Brain microvascular endothelial cell (primary cell): ENCODE measurements around the gene IL17RB.

Experiments used
- DNase-seq: peaks from one replicate; pipeline ENCODE4 v3.0.0-alpha.2; 2020
- H3K27ac ChIP-seq: fragments of 250-450 bp; sonication (Bioruptor Pico); 2 replicates; pipeline ENCODE4 v1.5.1; 2020; ENCODE audit warnings: mild to moderate bottlenecking, moderate library complexity
- H3K27me3 ChIP-seq: fragments of 250-450 bp; sonication (Bioruptor Pico); replicated peaks from 2 replicates; pipeline ENCODE4 v1.5.1; 2020; ENCODE audit warnings: mild to moderate bottlenecking
- H3K36me3 ChIP-seq: fragments of 250-450 bp; sonication (Bioruptor Pico); replicated peaks from 2 replicates; pipeline ENCODE4 v1.5.1; 2020; ENCODE audit warnings: mild to moderate bottlenecking
- H3K4me3 ChIP-seq: 2 replicates; pipeline ENCODE4 v1.5.1; 2011; ENCODE audit warnings: low read depth, mild to moderate bottlenecking, control low read depth, low read length, moderate library complexity
- CTCF ChIP-seq: IDR thresholded peaks from 2 replicates; pipeline ENCODE4 v1.5.1; 2011; ENCODE audit warnings: low read depth, mild to moderate bottlenecking, moderate library complexity, low read length, control low read depth, inconsistent platforms; ENCODE audit errors: missing control alignments
- in situ Hi-C: cut with HindIII; loops from 2 replicates; pipeline ENCODE4 v1.10.0; 2017; ENCODE audit warnings: low sequenced_read_pairs, low pct_ligation_motif_present

The IL17RB gene

GRCh38 chr3:53858096-53858741 is 11.9 kb downstream of the IL17RB start:
- no peak for DNase-seq

GRCh38 chr3:53859178-53859577 is 12.8 kb downstream of the IL17RB start:
- in situ Hi-C loops = no loop called here
- no peak for TF ChIP-seq CTCF
- H3K27me3 ChIP-seq = no peaks in the 10 kb centered on the region
- H3K27ac ChIP-seq = no peak overlapping the region
- DNase-seq = no peak
- no peak overlapping the region for H3K4me3 ChIP-seq
- peaks cover 2% of the 10 kb centered on the region for H3K36me3 ChIP-seq

More at GRCh38 chr3:53858096-53858741, 11.9 kb downstream of the IL17RB start:
- TF ChIP-seq CTCF = peak; percentile 16
- Histone ChIP-seq H3K36me3 (no peaks in the 10 kb centered on the region), H3K27ac (no peak overlapping the region), H3K27me3 (no peaks in the 10 kb centered on the region), H3K4me3 (no peak overlapping the region)
- in situ Hi-C loops = no loop called here

GRCh38 chr3:53860196-53860595 is 13.8 kb downstream of the IL17RB start:
- TF ChIP-seq CTCF = no peak
- H3K27me3 ChIP-seq = no peaks in the 10 kb centered on the region
- H3K36me3 ChIP-seq = peaks cover 9% of the 10 kb centered on the region
- H3K27ac ChIP-seq = no peak overlapping the region
- in situ Hi-C loops = no loop called here
- H3K4me3 ChIP-seq = no peak overlapping the region
- DNase-seq = no peak

GRCh38 chr3:53862241-53862640 is 15.9 kb downstream of the IL17RB start:
- Histone ChIP-seq H3K27ac (no peak overlapping the region), H3K4me3 (no peak overlapping the region), H3K36me3 (peaks cover 13% of the 10 kb centered on the region), H3K27me3 (no peaks in the 10 kb centered on the region)
- no peak for TF ChIP-seq CTCF
- in situ Hi-C loops = no loop called here
- DNase-seq = no peak

GRCh38 chr3:53863145-53863544 is 16.8 kb downstream of the IL17RB start:
- H3K27ac ChIP-seq = no peak overlapping the region
- H3K4me3 ChIP-seq = no peak overlapping the region
- peaks cover 17% of the 10 kb centered on the region for H3K36me3 ChIP-seq
- in situ Hi-C loops = no loop called here
- TF ChIP-seq CTCF = no peak
- no peaks in the 10 kb centered on the region for H3K27me3 ChIP-seq
- no peak for DNase-seq
